PC-3 (cell line): ENCODE data around the gene RAB40C. TPM values are rescaled to one million over a fixed set of nuclear protein-coding genes. Genes with fewer than 3 reads are reported as not detected.

Experiments
- ATAC-seq: fragments of 200-7000 bp; cut with Tn5 transposase; 2 replicates; pipeline ENCODE4 v1.9.1; 2020; ENCODE audit warnings: mild to moderate bottlenecking, moderate library complexity
- BruUV-seq: library from RNA; stranded (reverse); fragments of 400-500 nt; replicated peaks from 2 replicates; lab custom pipeline; 2021; lab: Mats Ljungman, UMichigan
- CTCF ChIA-PET: fragments of 300-600 bp; sonication (Branson Sonifier 250); formaldehyde crosslinking; loops from one replicate; lab custom pipeline; 2022; ENCODE audit warnings: antibody characterized with exemption; lab: Charles Lee
- POLR2A ChIA-PET: fragments of 300-600 bp; sonication (Branson Sonifier 250); formaldehyde crosslinking; loops from one replicate; lab custom pipeline; 2022; ENCODE audit warnings: antibody characterized with exemption; ENCODE audit not compliant: unreplicated experiment; lab: Charles Lee
- DNase-seq: peaks from one replicate; pipeline ENCODE4 v3.0.0-alpha.2; 2015
- H2AFZ ChIP-seq: fragments of 300-600 bp; sonication (generic); 2 replicates; pipeline ENCODE4 v1.6.0; 2016; ENCODE audit warnings: antibody characterized with exemption, low read length
- H3F3A ChIP-seq: fragments of 300-600 bp; sonication (generic); one replicate; pipeline ENCODE4 v1.6.0; 2017; ENCODE audit warnings: antibody characterized with exemption, low read length, control low read depth, mild to moderate bottlenecking; ENCODE audit not compliant: unreplicated experiment
- H3K27ac ChIP-seq: fragments of 300-600 bp; sonication (generic); 2 replicates; pipeline ENCODE4 v1.5.1; 2016; ENCODE audit warnings: mild to moderate bottlenecking, low read length
- H3K27me3 ChIP-seq: fragments of 300-600 bp; sonication (generic); 2 replicates; pipeline ENCODE4 v1.6.1; 2016; ENCODE audit warnings: low read length, mixed read lengths
- H3K36me3 ChIP-seq: fragments of 300-600 bp; sonication (generic); 2 replicates; pipeline ENCODE4 v1.6.1; 2016; ENCODE audit warnings: low read depth, mixed run types, low read length, mixed read lengths
- H3K4me1 ChIP-seq: fragments of 300-600 bp; sonication (generic); 2 replicates; pipeline ENCODE4 v1.5.1; 2016; ENCODE audit warnings: low read length; ENCODE audit not compliant: insufficient read depth
- H3K4me2 ChIP-seq: fragments of 300-600 bp; sonication (generic); 2 replicates; pipeline ENCODE4 v1.6.0; 2016; ENCODE audit warnings: low read length
- H3K4me3 ChIP-seq: fragments of 300-600 bp; sonication (generic); 2 replicates; pipeline ENCODE4 v1.5.1; 2016; ENCODE audit warnings: mild to moderate bottlenecking, low read length, mixed read lengths
- H3K79me2 ChIP-seq: fragments of 300-600 bp; sonication (generic); 2 replicates; pipeline ENCODE4 v1.6.1; 2017; ENCODE audit warnings: low read length, mixed read lengths
- H3K9ac ChIP-seq: fragments of 300-600 bp; sonication (generic); 2 replicates; pipeline ENCODE4 v1.6.0; 2016; ENCODE audit warnings: mild to moderate bottlenecking, low read length
- H3K9me2 ChIP-seq: fragments of 300-600 bp; sonication (generic); replicated peaks from 2 replicates; pipeline ENCODE4 v1.6.1; 2016; ENCODE audit warnings: mixed run types, low read length, mixed read lengths
- H3K9me3 ChIP-seq: fragments of 300-600 bp; sonication (generic); 2 replicates; pipeline ENCODE4 v1.6.1; 2016; ENCODE audit warnings: low read length, mixed read lengths
- H4K20me1 ChIP-seq: fragments of 300-600 bp; sonication (generic); 2 replicates; pipeline ENCODE4 v1.6.1; 2016; ENCODE audit warnings: low read length, mixed read lengths
- EZH2 ChIP-seq: fragments of 300-600 bp; sonication (generic); IDR thresholded peaks from one replicate; pipeline ENCODE4 v1.6.1; 2017; ENCODE audit warnings: antibody characterized with exemption, mild to moderate bottlenecking, low read length; ENCODE audit not compliant: unreplicated experiment
- EZH2phosphoT487 ChIP-seq: fragments of 300-600 bp; sonication (generic); IDR thresholded peaks from 2 replicates; pipeline ENCODE4 v1.6.1; 2018; ENCODE audit warnings: mild to moderate bottlenecking, antibody characterized with exemption, low read length, borderline replicate concordance
- intact Hi-C: fragments of 100-400 bp; cut with micrococcal nuclease; formaldehyde crosslinking; loops from 2 replicates; pipeline ENCODE4 v1.9.0; 2023
- total RNA-seq: library from RNA; depleted of rRNA; stranded (reverse); fragments of >200 nt; gene quantifications from 2 replicates; pipeline ENCODE4 v1.2.3, GENCODE V29; 2014
- TF ChIP-seq, protein P1 (sequence below): fragments of 300-600 bp; sonication (generic); conservative IDR thresholded peaks from 2 replicates; pipeline ENCODE4 v1.5.1; 2017; ENCODE audit warnings: antibody characterized with exemption, low read depth, mild to moderate bottlenecking, low read length

Gene RAB40C
- total RNA-seq, 1 experiment from 2014 or later, result 19.5 TPM

DNA sequence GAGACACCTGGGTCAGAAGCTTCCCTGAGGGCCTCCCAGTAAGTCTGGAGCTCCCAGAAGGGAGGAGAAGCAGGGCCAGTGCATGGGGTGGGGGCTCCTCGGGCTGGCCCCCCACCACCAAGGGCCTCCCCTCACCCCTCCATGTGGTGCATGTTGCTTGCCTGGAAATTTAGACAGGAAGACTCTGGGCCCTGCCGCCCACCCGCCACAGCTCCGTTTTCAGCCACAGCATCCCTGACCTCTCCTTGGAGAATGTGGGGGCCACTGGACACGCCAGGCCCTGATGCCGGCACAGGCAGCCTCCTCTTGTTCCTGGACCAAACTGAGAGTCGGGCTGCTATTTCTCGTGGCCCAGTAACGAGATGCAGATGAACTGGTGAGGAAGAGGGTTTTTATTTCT is 49.0 kb downstream of the RAB40C start:
- ATAC-seq, result no peak
- BruUV-seq, result no TSS peak
- TF ChIP-seq EZH2 (no peak), EZH2phosphoT487 (no peak)
- TF ChIP-seq, protein P1, sequence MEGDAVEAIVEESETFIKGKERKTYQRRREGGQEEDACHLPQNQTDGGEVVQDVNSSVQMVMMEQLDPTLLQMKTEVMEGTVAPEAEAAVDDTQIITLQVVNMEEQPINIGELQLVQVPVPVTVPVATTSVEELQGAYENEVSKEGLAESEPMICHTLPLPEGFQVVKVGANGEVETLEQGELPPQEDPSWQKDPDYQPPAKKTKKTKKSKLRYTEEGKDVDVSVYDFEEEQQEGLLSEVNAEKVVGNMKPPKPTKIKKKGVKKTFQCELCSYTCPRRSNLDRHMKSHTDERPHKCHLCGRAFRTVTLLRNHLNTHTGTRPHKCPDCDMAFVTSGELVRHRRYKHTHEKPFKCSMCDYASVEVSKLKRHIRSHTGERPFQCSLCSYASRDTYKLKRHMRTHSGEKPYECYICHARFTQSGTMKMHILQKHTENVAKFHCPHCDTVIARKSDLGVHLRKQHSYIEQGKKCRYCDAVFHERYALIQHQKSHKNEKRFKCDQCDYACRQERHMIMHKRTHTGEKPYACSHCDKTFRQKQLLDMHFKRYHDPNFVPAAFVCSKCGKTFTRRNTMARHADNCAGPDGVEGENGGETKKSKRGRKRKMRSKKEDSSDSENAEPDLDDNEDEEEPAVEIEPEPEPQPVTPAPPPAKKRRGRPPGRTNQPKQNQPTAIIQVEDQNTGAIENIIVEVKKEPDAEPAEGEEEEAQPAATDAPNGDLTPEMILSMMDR, result no peak
- H3K27ac ChIP-seq, result no peak overlapping the region
- peaks cover 12% of the 10 kb centered on the region; the same call in 1 of the 2 replicates for H3K4me1 ChIP-seq
- H2AFZ ChIP-seq, result no peak overlapping the region
- no peaks in the 10 kb centered on the region for H4K20me1 ChIP-seq
- POLR2A ChIA-PET, result no interaction called here
- no peak overlapping the region for H3K4me2 ChIP-seq
- intact Hi-C loops, result loop anchor here (5.0 kb wide), 1 partner anchor 52 kb away; no protein-coding TSS in a partner anchor
- no peaks in the 10 kb centered on the region for H3F3A ChIP-seq
- H3K9me3 ChIP-seq, result no peaks in the 10 kb centered on the region
- H3K9ac ChIP-seq, result no peak overlapping the region
- no peaks in the 10 kb centered on the region for H3K9me2 ChIP-seq
- CTCF ChIA-PET, result no interaction called here
- H3K79me2 ChIP-seq, result peaks cover 28% of the 10 kb centered on the region
- DNase-seq, result no peak
- no peak overlapping the region for H3K4me3 ChIP-seq
- H3K36me3 ChIP-seq, result no peaks in the 10 kb centered on the region
- no peaks in the 10 kb centered on the region for H3K27me3 ChIP-seq

DNA sequence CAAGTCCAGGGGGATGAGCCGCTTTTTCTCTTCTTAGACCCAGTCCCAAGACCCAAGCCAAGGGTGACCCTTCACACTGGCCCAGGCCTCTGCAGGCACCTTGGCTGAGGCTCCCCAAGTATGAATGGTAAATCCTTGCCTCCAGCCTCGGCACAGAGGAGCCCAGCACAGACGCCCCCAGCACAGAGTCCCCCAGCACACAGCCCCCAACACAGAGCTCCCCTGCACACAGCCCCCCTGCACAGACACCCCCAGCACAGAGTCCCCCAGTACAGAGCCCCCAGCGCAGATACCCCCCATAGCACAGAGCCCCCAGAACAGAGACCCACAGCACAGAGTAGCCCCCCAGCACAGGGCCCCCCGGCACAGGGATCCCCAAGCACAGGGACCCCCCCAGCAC is 50.7 kb downstream of the RAB40C start:
- DNase-seq (no peak), ATAC-seq (no peak)
- POLR2A ChIA-PET, result no interaction called here
- Histone ChIP-seq H3K4me1 (peaks cover 26% of the 10 kb centered on the region), H3K27me3 (no peaks in the 10 kb centered on the region), H4K20me1 (no peaks in the 10 kb centered on the region), H2AFZ (no peak overlapping the region), H3K9ac (no peak overlapping the region), H3K4me2 (peak overlapping the region; percentile 93; the same call in 1 of the 2 replicates), H3K9me3 (no peaks in the 10 kb centered on the region), H3K9me2 (no peaks in the 10 kb centered on the region), H3K36me3 (no peaks in the 10 kb centered on the region), H3K79me2 (peaks cover 34% of the 10 kb centered on the region), H3F3A (no peaks in the 10 kb centered on the region), H3K4me3 (no peak overlapping the region), H3K27ac (no peak overlapping the region)
- no TSS peak for BruUV-seq
- CTCF ChIA-PET, result no interaction called here
- TF ChIP-seq, protein P1, result no peak
- intact Hi-C loops, result no loop called here

DNA sequence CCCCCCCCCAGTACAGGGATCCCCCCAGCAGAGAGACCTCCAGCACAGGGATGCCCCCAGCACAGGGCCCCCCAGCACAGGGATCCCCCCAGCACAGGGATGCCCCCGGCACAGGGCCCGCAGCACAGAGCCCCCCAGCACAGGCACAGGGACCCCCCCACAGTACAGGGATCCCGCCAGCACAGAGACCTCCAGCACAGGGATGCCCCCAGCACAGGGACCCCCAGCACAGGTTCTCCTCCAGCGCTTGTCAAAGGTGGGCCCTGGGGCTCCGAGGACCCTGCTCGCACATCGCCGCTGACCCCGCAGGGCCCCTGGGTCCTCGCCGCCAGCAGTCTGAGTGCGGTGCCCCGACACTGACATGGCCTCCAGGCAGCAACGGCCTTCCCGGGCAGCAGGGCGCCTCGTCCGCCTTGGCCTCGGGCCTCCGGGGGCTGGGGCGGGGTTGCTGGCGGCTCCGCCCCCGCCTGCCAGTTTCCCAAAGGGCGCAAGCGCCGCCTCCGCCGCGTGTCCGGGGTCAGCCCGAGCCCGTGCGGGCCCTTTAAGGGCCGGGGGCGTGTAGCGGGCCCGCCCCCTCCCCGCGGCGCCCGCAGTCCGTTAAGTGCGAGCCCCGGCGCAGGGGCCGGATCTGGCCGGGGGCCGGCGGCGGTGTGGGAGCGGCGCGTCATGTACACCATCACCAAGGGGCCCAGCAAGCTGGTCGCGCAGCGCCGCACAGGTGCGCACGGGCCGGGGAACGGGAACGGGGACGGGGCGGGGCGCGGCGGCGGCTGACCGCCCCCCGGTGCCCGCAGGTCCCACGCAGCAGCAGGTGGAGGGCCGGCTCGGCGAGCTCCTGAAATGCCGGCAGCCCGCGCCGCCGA is 51.7 kb downstream of the RAB40C start, which contains the start of gene MCRIP2:
Gene MCRIP2 (plus strand): TSS at position 503 of the 863 bp plus-strand sequence. CDS start 164 bp downstream, at position 667.
- Histone ChIP-seq H4K20me1 (no peaks in the 10 kb centered on the region), H3K4me1 (peaks cover 34% of the 10 kb centered on the region), H3K27me3 (no peaks in the 10 kb centered on the region), H3K27ac (peak within 1 kb of the TSS; percentile 29), H3K9me3 (no peaks in the 10 kb centered on the region), H3K4me2 (peak within 1 kb of the TSS; percentile 93), H3K9ac (peak within 1 kb of the TSS; percentile 67), H3K36me3 (no peaks in the 10 kb centered on the region), H3K79me2 (peaks cover 40% of the 10 kb centered on the region), H3K9me2 (no peaks in the 10 kb centered on the region), H3K4me3 (peak within 1 kb of the TSS; percentile 81), H2AFZ (peak within 1 kb of the TSS; percentile 74), H3F3A (no peaks in the 10 kb centered on the region)
- no TSS peak for BruUV-seq
- intact Hi-C loops, result no loop called here
- ChIA-PET CTCF (no interaction called here), POLR2A (no interaction called here)
- ATAC-seq, result peak; percentile 58
- peak; percentile 80 for DNase-seq
- no peak for TF ChIP-seq EZH2
- no peak for TF ChIP-seq EZH2phosphoT487
- TF ChIP-seq, protein P1, result no peak
